ENCODE results near the gene LARGE1. TPM values are rescaled to one million over a fixed set of nuclear protein-coding genes. Genes with fewer than 3 reads are reported as not detected.

The LARGE1 gene
- total and polyA plus RNA-seq, 9 of the 15 experiments (the other 6 are each of a cell fraction or from before 2014, with no cell fraction given) = 0.01 to 0.66 (median 0.14) TPM; not detected in 2

DNA sequence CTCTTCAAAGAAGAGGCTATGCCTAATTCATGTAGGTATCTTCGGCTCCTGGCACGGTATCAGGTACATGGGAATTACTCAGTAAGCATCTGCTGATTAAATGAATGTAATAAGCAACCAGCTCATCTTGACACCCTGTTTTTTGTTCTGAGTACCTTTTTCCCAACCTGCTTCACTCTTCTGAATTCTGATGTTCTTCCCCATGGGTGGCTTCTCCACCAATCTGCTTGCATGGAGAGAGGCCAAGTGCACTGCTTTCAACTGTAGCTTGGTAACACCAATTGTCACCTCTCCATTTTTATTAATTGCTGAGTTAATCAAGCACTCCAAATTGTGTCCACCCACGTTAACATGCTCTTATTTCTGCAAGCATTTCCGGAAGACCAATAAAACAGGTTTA lies 40.5 kb downstream of the LARGE1 start:
- no peaks in the 10 kb centered on the region for H3K79me2 ChIP-seq (ENCODE audit: control insufficient read depth, insufficient read depth, low read length)
- no peak for DNase-seq (ENCODE audit: extremely low read depth in 1 of 4, low spot score in 3 of 4)
- TF ChIP-seq FOXK1 (CRISPR knock-in tag; IDR thresholded peaks at IDR 0.05; ENCODE audit: borderline replicate concordance) (no peak), ZC3H4 (CRISPR knock-in tag; IDR thresholded peaks at IDR 0.05; ENCODE audit: borderline replicate concordance) (no peak), YBX1 (IDR thresholded peaks at IDR 0.05) (no peak), TAL1 (IDR thresholded peaks at IDR 0.05) (no peak), HDAC3 (IDR thresholded peaks at IDR 0.05; ENCODE audit: borderline replicate concordance, partially characterized antibody) (no peak), SREBF1 (IDR thresholded peaks at IDR 0.05; ENCODE audit: borderline replicate concordance, low read depth, low read length) (no peak), ZFX (CRISPR knock-in tag; IDR thresholded peaks at IDR 0.05) (no peak)
- TF ChIP-seq, protein P1, sequence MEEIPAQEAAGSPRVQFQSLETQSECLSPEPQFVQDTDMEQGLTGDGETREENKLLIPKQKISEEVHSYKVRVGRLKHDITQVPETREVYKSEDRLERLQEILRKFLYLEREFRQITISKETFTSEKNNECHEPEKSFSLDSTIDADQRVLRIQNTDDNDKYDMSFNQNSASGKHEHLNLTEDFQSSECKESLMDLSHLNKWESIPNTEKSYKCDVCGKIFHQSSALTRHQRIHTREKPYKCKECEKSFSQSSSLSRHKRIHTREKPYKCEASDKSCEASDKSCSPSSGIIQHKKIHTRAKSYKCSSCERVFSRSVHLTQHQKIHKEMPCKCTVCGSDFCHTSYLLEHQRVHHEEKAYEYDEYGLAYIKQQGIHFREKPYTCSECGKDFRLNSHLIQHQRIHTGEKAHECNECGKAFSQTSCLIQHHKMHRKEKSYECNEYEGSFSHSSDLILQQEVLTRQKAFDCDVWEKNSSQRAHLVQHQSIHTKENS (CRISPR knock-in tag; IDR thresholded peaks at IDR 0.05) = no peak
- TF ChIP-seq, protein P2, sequence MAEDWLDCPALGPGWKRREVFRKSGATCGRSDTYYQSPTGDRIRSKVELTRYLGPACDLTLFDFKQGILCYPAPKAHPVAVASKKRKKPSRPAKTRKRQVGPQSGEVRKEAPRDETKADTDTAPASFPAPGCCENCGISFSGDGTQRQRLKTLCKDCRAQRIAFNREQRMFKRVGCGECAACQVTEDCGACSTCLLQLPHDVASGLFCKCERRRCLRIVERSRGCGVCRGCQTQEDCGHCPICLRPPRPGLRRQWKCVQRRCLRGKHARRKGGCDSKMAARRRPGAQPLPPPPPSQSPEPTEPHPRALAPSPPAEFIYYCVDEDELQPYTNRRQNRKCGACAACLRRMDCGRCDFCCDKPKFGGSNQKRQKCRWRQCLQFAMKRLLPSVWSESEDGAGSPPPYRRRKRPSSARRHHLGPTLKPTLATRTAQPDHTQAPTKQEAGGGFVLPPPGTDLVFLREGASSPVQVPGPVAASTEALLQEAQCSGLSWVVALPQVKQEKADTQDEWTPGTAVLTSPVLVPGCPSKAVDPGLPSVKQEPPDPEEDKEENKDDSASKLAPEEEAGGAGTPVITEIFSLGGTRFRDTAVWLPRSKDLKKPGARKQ (CRISPR knock-in tag; IDR thresholded peaks at IDR 0.05) = no peak
- H4K20me1 ChIP-seq (replicated peaks; ENCODE audit: control insufficient read depth, insufficient read depth, low read length) = no peaks in the 10 kb centered on the region
- H3K27me3 ChIP-seq (ENCODE audit: control insufficient read depth in 2 of 2, insufficient read depth in 2 of 2, low read length in 2 of 2) = no peaks in the 10 kb centered on the region
- ChIA-PET CTCF (ENCODE audit: low intra/inter-chr PET ratio) (no interaction called here), POLR2A (interaction anchor here (0.7 kb wide), 2 partner anchors 8 to 10 kb away, joined by 3 read pairs; no protein-coding TSS in a partner anchor)
- no peak overlapping the region for H3K4me3 ChIP-seq
- H3K9ac ChIP-seq (ENCODE audit: insufficient read depth in 1 of 2, low read depth in 2 of 2, low read length in 2 of 2) = no peak overlapping the region
- H2AFZ ChIP-seq (ENCODE audit: low read depth, low read length) = no peak overlapping the region
- no peaks in the 10 kb centered on the region for H3K4me1 ChIP-seq (replicated peaks in 1 of 2; ENCODE audit: control insufficient read depth in 2 of 2, insufficient read depth in 2 of 2, low read length in 2 of 2)
- H3K9me1 ChIP-seq (ENCODE audit: control insufficient read depth, insufficient read depth, low read length) = no peaks in the 10 kb centered on the region
- WGBS (ENCODE audit: insufficient coverage, low coverage, missing lambda C conversion rate) = 0% methylated on average over 4 of the region's 4 CpGs
- no peaks in the 10 kb centered on the region for H3K36me3 ChIP-seq (ENCODE audit: control insufficient read depth, insufficient read depth, low read length)
- no peak for ATAC-seq
- no peak overlapping the region for H3K4me2 ChIP-seq (ENCODE audit: insufficient read depth, low read length)
- BruUV-seq (replicated peaks) = no TSS peak
- in situ Hi-C loops (cut with MboI) = no loop called here
- FAIRE-seq = no peak
- intact Hi-C loops (cut with micrococcal nuclease) = no loop called here
- no peak overlapping the region for H3K27ac ChIP-seq (ENCODE audit: extremely low read depth, low read depth, low read length)
- no peaks in the 10 kb centered on the region for H3K9me3 ChIP-seq (replicated peaks; ENCODE audit: control insufficient read depth, insufficient read depth, low read depth, low read length)

All from K562 (cell line).